ENCODE measurements around the gene C6orf15.

DNA sequence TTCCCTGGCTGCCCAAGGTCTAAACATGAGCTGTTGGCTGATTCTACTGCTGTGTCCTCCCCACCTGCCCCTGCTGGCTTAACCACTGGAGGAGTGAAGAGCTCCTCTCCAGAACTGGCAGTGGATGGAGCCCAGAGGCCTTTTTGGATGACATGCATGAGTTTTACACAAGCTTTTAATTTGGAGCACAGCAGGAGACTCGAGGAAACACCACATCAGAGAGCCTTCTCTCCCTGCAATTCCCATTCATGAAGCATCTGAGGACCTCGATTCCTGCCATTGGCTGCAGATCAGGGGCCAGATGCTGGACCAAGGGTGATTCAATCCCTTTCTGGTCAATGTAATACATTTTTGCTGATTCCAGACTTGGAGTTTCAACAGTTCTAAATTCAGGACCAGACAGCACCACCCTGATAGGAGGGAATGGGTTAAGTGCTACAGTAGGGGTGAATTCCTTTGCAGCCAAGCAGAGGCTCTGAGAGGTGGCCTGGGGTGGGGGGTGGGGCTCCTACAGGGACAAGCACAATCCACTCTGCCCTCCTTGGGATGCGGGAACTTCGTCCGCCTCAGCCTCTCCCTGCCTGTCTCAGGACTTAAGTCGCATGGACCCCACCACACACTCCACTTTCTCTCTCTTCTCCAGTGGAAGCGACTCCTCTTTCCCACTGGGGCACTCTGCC is 1.6 kb upstream of the C6orf15 start:
- TF ChIP-seq, protein P1, sequence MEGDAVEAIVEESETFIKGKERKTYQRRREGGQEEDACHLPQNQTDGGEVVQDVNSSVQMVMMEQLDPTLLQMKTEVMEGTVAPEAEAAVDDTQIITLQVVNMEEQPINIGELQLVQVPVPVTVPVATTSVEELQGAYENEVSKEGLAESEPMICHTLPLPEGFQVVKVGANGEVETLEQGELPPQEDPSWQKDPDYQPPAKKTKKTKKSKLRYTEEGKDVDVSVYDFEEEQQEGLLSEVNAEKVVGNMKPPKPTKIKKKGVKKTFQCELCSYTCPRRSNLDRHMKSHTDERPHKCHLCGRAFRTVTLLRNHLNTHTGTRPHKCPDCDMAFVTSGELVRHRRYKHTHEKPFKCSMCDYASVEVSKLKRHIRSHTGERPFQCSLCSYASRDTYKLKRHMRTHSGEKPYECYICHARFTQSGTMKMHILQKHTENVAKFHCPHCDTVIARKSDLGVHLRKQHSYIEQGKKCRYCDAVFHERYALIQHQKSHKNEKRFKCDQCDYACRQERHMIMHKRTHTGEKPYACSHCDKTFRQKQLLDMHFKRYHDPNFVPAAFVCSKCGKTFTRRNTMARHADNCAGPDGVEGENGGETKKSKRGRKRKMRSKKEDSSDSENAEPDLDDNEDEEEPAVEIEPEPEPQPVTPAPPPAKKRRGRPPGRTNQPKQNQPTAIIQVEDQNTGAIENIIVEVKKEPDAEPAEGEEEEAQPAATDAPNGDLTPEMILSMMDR (IDR thresholded peaks at IDR 0.05; ENCODE audit: low read depth, low read length, poor library complexity, severe bottlenecking) = no peak
- no peak for TF ChIP-seq EZH2phosphoT487 (IDR thresholded peaks at IDR 0.05; ENCODE audit: borderline replicate concordance, low read length)
